ENCODE results near the gene ENDOU.

ENDOU gene

DNA sequence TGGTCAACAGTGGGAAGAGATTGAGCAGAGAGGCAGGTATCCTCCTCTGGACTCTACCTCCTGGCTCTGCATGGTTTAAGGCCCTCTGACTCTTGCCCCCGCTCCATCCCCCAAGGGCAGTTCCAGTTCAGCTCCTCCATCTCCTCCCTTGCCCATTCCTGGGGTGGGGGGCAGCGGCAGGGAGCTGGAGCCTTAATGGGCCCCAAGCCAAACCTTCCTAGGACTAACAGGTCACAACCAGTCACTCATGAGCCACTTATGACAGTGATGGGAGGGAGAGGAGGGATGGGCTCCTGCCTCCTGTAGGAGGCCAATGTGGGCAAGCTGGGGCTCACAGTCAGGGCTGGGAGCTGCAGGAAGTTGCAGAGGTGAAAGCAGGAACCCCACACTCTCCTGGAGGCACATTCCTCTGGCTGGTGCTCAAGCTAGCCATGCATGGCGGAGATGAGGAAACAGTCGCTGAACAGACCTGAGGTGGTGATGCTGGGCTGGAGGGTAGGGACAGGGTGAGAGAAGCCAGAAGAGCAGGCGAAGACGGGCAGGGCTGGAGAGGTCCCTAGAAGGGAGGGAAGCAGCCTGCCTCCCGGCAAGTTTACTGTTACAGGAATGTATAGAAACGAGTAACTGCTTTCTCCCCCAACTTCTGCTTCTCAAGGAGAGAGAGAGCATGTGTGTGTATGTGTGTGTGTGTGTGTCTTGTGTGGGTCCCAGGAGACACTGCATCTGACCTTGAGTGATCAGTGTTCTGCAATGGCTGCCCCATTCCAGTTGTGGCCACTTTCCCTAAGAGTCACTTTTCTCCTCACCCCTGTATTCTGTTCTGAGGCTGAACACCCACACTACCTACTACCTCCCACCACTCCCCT, 38.4 kb upstream of the ENDOU start:
- Histone ChIP-seq H3K36me3 (ENCODE audit: insufficient read depth, low read length) (no peaks in the 10 kb centered on the region), H3F3A (ENCODE audit: low read depth) (no peaks in the 10 kb centered on the region; the same call in 1 of the 2 replicates), H4K20me1 (ENCODE audit: insufficient read depth, low read length, poor library complexity, severe bottlenecking) (no peaks in the 10 kb centered on the region), H3K4me3 (ENCODE audit: low read length, poor library complexity, severe bottlenecking) (no peak overlapping the region), H3K79me2 (ENCODE audit: insufficient read depth, low read length) (peaks cover 10% of the 10 kb centered on the region; the same call in 1 of the 2 replicates), H3K4me1 (ENCODE audit: insufficient read depth, low read length, poor library complexity, severe bottlenecking) (peaks cover 65% of the 10 kb centered on the region), H2AFZ (ENCODE audit: low read length) (no peak overlapping the region), H3K4me2 (ENCODE audit: low read depth, low read length, poor library complexity, severe bottlenecking) (no peak overlapping the region), H3K9ac (ENCODE audit: low read depth, low read length, poor library complexity, severe bottlenecking) (no peak overlapping the region), H3K9me2 (replicated peaks; ENCODE audit: low read depth, low read length) (no peaks in the 10 kb centered on the region), H3K9me3 (ENCODE audit: insufficient read depth, low read depth, low read length) (no peaks in the 10 kb centered on the region), H3K27me3 (ENCODE audit: insufficient read depth, low read length, poor library complexity, severe bottlenecking) (no peaks in the 10 kb centered on the region)
- no peak for TF ChIP-seq EZH2phosphoT487 (IDR thresholded peaks at IDR 0.05; ENCODE audit: borderline replicate concordance)
- TF ChIP-seq, protein P1, sequence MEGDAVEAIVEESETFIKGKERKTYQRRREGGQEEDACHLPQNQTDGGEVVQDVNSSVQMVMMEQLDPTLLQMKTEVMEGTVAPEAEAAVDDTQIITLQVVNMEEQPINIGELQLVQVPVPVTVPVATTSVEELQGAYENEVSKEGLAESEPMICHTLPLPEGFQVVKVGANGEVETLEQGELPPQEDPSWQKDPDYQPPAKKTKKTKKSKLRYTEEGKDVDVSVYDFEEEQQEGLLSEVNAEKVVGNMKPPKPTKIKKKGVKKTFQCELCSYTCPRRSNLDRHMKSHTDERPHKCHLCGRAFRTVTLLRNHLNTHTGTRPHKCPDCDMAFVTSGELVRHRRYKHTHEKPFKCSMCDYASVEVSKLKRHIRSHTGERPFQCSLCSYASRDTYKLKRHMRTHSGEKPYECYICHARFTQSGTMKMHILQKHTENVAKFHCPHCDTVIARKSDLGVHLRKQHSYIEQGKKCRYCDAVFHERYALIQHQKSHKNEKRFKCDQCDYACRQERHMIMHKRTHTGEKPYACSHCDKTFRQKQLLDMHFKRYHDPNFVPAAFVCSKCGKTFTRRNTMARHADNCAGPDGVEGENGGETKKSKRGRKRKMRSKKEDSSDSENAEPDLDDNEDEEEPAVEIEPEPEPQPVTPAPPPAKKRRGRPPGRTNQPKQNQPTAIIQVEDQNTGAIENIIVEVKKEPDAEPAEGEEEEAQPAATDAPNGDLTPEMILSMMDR (conservative IDR thresholded peaks at IDR 0.05; ENCODE audit: low read length): no peak

- Histone ChIP-seq H3K27me3 (ENCODE audit: insufficient read depth, low read length, poor library complexity, severe bottlenecking) (no peaks in the 10 kb centered on the region), H3K4me2 (ENCODE audit: low read depth, low read length, poor library complexity, severe bottlenecking) (no peak overlapping the region), H2AFZ (ENCODE audit: low read length) (no peak overlapping the region), H3K79me2 (ENCODE audit: insufficient read depth, low read length) (peaks cover 14% of the 10 kb centered on the region), H3F3A (ENCODE audit: low read depth) (no peaks in the 10 kb centered on the region; the same call in 1 of the 2 replicates), H3K9ac (ENCODE audit: low read depth, low read length, poor library complexity, severe bottlenecking) (no peak overlapping the region), H3K4me3 (ENCODE audit: low read length, poor library complexity, severe bottlenecking) (no peak overlapping the region), H3K9me2 (replicated peaks; ENCODE audit: low read depth, low read length) (no peaks in the 10 kb centered on the region), H3K36me3 (ENCODE audit: insufficient read depth, low read length) (no peaks in the 10 kb centered on the region), H3K4me1 (ENCODE audit: insufficient read depth, low read length, poor library complexity, severe bottlenecking) (peaks cover 68% of the 10 kb centered on the region), H3K9me3 (ENCODE audit: insufficient read depth, low read depth, low read length) (no peaks in the 10 kb centered on the region), H4K20me1 (ENCODE audit: insufficient read depth, low read length, poor library complexity, severe bottlenecking) (no peaks in the 10 kb centered on the region)
- no peak for TF ChIP-seq EZH2phosphoT487 (IDR thresholded peaks at IDR 0.05; ENCODE audit: borderline replicate concordance)
- TF ChIP-seq, protein P1 (conservative IDR thresholded peaks at IDR 0.05; ENCODE audit: low read length): no peak
Observed at GRCh38 chr12:47762850-47763465, 37.7 kb upstream of the ENDOU start.

- Histone ChIP-seq H3K9ac (ENCODE audit: low read depth, low read length, poor library complexity, severe bottlenecking) (peak within 1 kb of the TSS; percentile 83), H3K27me3 (ENCODE audit: insufficient read depth, low read length, poor library complexity, severe bottlenecking) (no peaks in the 10 kb centered on the region), H3K9me3 (ENCODE audit: insufficient read depth, low read depth, low read length) (no peaks in the 10 kb centered on the region), H2AFZ (ENCODE audit: low read length) (peak within 1 kb of the TSS; percentile 85), H3K4me3 (ENCODE audit: low read length, poor library complexity, severe bottlenecking) (peak within 1 kb of the TSS; percentile 88), H3K79me2 (ENCODE audit: insufficient read depth, low read length) (peaks cover 45% of the 10 kb centered on the region), H3K36me3 (ENCODE audit: insufficient read depth, low read length) (no peaks in the 10 kb centered on the region), H4K20me1 (ENCODE audit: insufficient read depth, low read length, poor library complexity, severe bottlenecking) (no peaks in the 10 kb centered on the region), H3F3A (ENCODE audit: low read depth) (no peaks in the 10 kb centered on the region), H3K4me1 (ENCODE audit: insufficient read depth, low read length, poor library complexity, severe bottlenecking) (peaks cover 83% of the 10 kb centered on the region), H3K4me2 (ENCODE audit: low read depth, low read length, poor library complexity, severe bottlenecking) (peak within 1 kb of the TSS; percentile 74), H3K9me2 (replicated peaks; ENCODE audit: low read depth, low read length) (no peaks in the 10 kb centered on the region)
- TF ChIP-seq, protein P1 (conservative IDR thresholded peaks at IDR 0.05; ENCODE audit: low read length): peak; percentile 52
- no peak for TF ChIP-seq EZH2phosphoT487 (IDR thresholded peaks at IDR 0.05; ENCODE audit: borderline replicate concordance)
Observed at GRCh38 chr12:47758834-47759690, 33.8 kb upstream of the ENDOU start, which contains the start of gene RAPGEF3. TSS of gene RAPGEF3 (minus strand) at chr12:47758880. CDS start at chr12:47758556, 324 bp downstream.
